ENCODE measurements around the gene DHDDS. TPM values are rescaled to one million over a fixed set of nuclear protein-coding genes. Genes with fewer than 3 reads are reported as not detected.
A peak's percentile ranks its signal among the peaks of the same experiment; 100 is the strongest.

The DHDDS gene
- total RNA-seq, 1 donor from 2014 or later: 78.3 TPM

DNA sequence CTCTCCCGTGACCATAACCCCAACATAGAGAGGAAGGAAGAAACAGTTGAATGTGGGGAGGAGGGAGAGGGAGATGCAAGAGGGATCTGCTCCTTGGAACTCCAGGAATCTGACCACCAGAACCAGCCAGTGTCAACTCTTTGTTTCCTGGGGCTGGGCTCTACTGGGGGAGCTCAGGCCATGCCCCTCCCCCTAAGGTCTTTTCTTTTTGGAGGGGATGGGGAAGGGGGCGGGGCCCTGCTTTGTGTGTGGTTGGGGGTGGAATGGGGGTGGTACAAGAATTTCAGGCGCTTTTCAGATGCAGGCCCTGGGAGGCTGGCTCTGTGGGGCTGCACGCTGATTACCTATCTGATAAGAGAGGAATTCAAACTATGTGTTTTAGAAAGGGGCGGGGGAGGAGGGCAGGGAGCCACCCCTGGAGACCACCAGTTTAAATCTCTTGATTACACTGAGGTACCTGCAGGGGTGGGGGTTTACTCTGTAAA is 13.2 kb upstream of the DHDDS start:
- no peak for TF ChIP-seq CTCF (IDR thresholded peaks at IDR 0.05)
- H3K27me3 Mint-ChIP-seq (ENCODE audit: low read depth): peaks cover 35% of the 10 kb centered on the region
- H3K36me3 Mint-ChIP-seq (ENCODE audit: low read depth): no peaks in the 10 kb centered on the region
- no peak overlapping the region for H3K27ac Mint-ChIP-seq (ENCODE audit: unreplicated experiment)
- peaks cover 3% of the 10 kb centered on the region for H3K4me1 Mint-ChIP-seq (ENCODE audit: low read depth)
- H3K4me3 Mint-ChIP-seq (ENCODE audit: unreplicated experiment): no peak overlapping the region
- no peaks in the 10 kb centered on the region for H3K9me3 Mint-ChIP-seq (ENCODE audit: low read depth)
- no peak for DNase-seq (ENCODE audit: low spot score)

DNA sequence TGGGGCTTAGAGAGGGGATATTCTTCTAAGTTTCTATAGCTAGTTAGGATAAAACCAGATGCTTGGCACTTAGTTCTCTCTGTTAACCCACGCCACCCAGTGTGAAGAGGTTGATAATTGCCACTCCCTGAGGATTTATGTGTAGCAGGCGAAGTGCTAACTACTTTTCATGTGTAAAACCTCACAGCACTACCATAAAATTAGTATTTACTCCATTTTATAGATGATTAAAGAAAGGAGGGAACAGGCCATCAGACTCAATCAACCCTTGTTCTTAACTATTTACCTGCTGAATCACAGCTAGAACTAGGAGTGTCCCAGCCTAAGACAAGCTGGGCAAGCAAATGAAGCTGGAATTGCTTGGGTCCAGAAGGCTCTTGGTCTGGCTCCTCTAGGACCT is 12.6 kb upstream of the DHDDS start:
- DNase-seq (ENCODE audit: low spot score): no peak
- no peaks in the 10 kb centered on the region for H3K9me3 Mint-ChIP-seq (ENCODE audit: low read depth)
- H3K4me3 Mint-ChIP-seq (ENCODE audit: unreplicated experiment): no peak overlapping the region
- peaks cover 3% of the 10 kb centered on the region for H3K4me1 Mint-ChIP-seq (ENCODE audit: low read depth)
- H3K27ac Mint-ChIP-seq (ENCODE audit: unreplicated experiment): no peak overlapping the region
- H3K27me3 Mint-ChIP-seq (ENCODE audit: low read depth): peaks cover 30% of the 10 kb centered on the region
- H3K36me3 Mint-ChIP-seq (ENCODE audit: low read depth): no peaks in the 10 kb centered on the region
- no peak for TF ChIP-seq CTCF (IDR thresholded peaks at IDR 0.05)

DNA sequence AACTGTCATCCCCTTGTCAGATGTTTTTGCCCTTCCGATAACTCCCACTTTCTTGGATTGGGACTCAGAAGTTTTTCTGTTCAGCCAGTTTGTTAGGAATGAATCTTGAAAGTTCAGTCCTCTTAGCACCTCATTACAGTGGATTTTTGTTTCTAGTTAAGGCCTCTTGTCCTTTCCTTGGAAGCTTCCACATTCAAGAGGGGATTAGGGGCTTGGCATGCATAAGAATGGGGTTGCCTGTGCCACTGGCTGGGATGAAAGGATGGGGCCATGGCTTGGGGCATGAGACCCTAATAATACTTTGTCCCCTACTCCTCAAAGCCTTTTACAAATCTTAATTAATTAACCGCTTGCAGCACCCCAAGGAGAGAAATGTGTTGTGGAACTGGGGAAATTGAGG is 2.4 kb upstream of the DHDDS start:
- no peak for TF ChIP-seq CTCF (IDR thresholded peaks at IDR 0.05)
- no peak overlapping the region for H3K4me3 Mint-ChIP-seq (ENCODE audit: unreplicated experiment)
- DNase-seq (ENCODE audit: low spot score): no peak
- no peaks in the 10 kb centered on the region for H3K27me3 Mint-ChIP-seq (ENCODE audit: low read depth)
- H3K9me3 Mint-ChIP-seq (ENCODE audit: low read depth): no peaks in the 10 kb centered on the region
- H3K27ac Mint-ChIP-seq (ENCODE audit: unreplicated experiment): no peak overlapping the region
- peaks cover 23% of the 10 kb centered on the region for H3K4me1 Mint-ChIP-seq (ENCODE audit: low read depth)
- H3K36me3 Mint-ChIP-seq (ENCODE audit: low read depth): peaks cover 8% of the 10 kb centered on the region

DNA sequence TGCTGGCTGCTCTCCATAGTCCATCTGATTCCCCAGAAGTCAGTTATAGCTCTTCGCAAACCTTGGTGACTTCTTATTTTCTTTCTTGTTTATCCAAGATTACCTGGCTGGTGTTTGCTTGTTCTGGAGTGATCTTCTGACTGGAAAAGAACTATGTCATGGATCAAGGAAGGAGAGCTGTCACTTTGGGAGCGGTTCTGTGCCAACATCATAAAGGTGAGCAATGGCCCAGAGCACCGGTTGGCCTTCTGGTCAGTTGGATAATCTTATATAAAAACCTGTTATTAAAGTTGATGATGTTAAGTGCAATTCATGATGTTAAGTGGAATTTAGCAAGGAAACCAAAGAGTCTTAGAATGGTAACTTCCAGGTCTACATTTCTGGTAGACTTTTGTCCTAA is 672 bp downstream of the DHDDS start:
- DNase-seq (ENCODE audit: low spot score): no peak
- TF ChIP-seq CTCF (IDR thresholded peaks at IDR 0.05): no peak

DNA sequence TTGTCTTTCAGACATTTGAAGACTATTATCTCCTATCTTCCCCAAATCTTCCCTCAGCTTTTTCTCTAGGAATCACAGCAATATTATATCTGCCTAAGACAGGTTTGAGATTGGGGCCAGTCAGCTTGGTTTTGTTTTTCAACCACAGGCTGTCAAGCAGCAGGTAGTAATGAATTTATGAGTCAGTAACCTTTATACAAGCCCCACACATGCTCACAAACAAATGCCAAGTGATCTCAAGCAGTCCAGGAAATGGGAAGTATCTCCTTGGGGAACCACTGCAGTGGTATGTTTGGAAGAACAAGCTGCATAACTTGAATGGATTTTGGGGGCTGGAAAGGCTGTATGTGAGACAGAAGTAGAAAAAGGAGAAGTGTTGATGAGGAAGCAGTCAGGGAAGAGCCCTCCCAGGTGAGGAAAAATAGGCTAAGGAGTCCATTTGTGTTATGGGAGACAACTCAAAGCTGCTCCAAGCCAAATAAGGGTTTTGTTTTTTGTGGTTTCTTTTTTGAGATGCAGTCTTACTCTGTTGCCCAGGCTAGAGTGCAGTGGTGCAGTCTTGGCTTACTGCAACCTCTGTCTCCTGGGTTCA is 2.1 kb downstream of the DHDDS start:
- Mint-ChIP-seq H3K4me3 (ENCODE audit: unreplicated experiment) (no peak overlapping the region), H3K4me1 (ENCODE audit: low read depth) (peaks cover 23% of the 10 kb centered on the region), H3K36me3 (ENCODE audit: low read depth) (peaks cover 19% of the 10 kb centered on the region), H3K9me3 (ENCODE audit: low read depth) (no peaks in the 10 kb centered on the region), H3K27ac (ENCODE audit: unreplicated experiment) (no peak overlapping the region), H3K27me3 (ENCODE audit: low read depth) (no peaks in the 10 kb centered on the region)
- no peak for DNase-seq (ENCODE audit: low spot score)
- no peak for TF ChIP-seq CTCF (IDR thresholded peaks at IDR 0.05)

More for the DNA sequence above, 672 bp downstream of the DHDDS start:
- Mint-ChIP-seq H3K4me3 (ENCODE audit: unreplicated experiment) (peak overlapping the region; percentile 99), H3K27ac (ENCODE audit: unreplicated experiment) (peak overlapping the region; percentile 99), H3K27me3 (ENCODE audit: low read depth) (no peaks in the 10 kb centered on the region), H3K4me1 (ENCODE audit: low read depth) (peaks cover 23% of the 10 kb centered on the region), H3K36me3 (ENCODE audit: low read depth) (peaks cover 8% of the 10 kb centered on the region), H3K9me3 (ENCODE audit: low read depth) (no peaks in the 10 kb centered on the region)
